ENCODE measurements around the gene RBM27.
A peak's percentile ranks its signal among the peaks of the same experiment; 100 is the strongest.

The RBM27 gene

DNA sequence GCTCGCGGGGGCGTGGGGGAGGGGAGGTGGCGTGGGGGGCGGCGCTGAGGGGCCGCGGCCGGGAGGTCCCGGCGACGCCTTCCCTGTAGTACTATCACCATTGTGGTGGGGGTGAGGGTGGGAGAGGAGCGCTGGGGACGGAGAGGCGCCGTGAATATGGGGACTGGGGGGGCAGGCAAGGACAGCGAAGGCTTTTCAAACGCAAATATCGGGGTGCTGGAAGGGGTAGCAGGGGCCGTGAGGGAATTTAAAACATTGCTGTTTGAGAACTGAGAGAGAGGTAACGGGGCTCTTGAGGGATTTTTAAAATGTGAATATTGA lies 427 bp downstream of the RBM27 start:
- peaks cover 52% of the 10 kb centered on the region for H3K79me2 ChIP-seq (ENCODE audit: insufficient read depth, low read length)
- H3K27me3 ChIP-seq (ENCODE audit: insufficient read depth, low read length, poor library complexity, severe bottlenecking): no peaks in the 10 kb centered on the region
- peak overlapping the region; percentile 78 for H3K4me3 ChIP-seq (ENCODE audit: low read length, poor library complexity, severe bottlenecking)
- peaks cover 39% of the 10 kb centered on the region for H4K20me1 ChIP-seq (ENCODE audit: insufficient read depth, low read length, poor library complexity, severe bottlenecking)
- peak overlapping the region; percentile 82 for H3K9ac ChIP-seq (ENCODE audit: low read depth, low read length, poor library complexity, severe bottlenecking)
- no peaks in the 10 kb centered on the region for H3K36me3 ChIP-seq (ENCODE audit: insufficient read depth, low read length)
- peaks cover 16% of the 10 kb centered on the region for H3K4me1 ChIP-seq (ENCODE audit: insufficient read depth, low read length, poor library complexity, severe bottlenecking)
- no peaks in the 10 kb centered on the region for H3K9me2 ChIP-seq (replicated peaks; ENCODE audit: low read depth, low read length)
- peak overlapping the region; percentile 77 for H2AFZ ChIP-seq (ENCODE audit: low read length)
- no peaks in the 10 kb centered on the region for H3K9me3 ChIP-seq (ENCODE audit: insufficient read depth, low read depth, low read length)
- TF ChIP-seq, protein P1, sequence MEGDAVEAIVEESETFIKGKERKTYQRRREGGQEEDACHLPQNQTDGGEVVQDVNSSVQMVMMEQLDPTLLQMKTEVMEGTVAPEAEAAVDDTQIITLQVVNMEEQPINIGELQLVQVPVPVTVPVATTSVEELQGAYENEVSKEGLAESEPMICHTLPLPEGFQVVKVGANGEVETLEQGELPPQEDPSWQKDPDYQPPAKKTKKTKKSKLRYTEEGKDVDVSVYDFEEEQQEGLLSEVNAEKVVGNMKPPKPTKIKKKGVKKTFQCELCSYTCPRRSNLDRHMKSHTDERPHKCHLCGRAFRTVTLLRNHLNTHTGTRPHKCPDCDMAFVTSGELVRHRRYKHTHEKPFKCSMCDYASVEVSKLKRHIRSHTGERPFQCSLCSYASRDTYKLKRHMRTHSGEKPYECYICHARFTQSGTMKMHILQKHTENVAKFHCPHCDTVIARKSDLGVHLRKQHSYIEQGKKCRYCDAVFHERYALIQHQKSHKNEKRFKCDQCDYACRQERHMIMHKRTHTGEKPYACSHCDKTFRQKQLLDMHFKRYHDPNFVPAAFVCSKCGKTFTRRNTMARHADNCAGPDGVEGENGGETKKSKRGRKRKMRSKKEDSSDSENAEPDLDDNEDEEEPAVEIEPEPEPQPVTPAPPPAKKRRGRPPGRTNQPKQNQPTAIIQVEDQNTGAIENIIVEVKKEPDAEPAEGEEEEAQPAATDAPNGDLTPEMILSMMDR (conservative IDR thresholded peaks at IDR 0.05; ENCODE audit: low read length): no peak
- TF ChIP-seq EZH2phosphoT487 (IDR thresholded peaks at IDR 0.05; ENCODE audit: borderline replicate concordance): no peak
- peak overlapping the region; percentile 95 for H3K4me2 ChIP-seq (ENCODE audit: low read depth, low read length, poor library complexity, severe bottlenecking)
- no peaks in the 10 kb centered on the region for H3F3A ChIP-seq (ENCODE audit: low read depth)

DNA sequence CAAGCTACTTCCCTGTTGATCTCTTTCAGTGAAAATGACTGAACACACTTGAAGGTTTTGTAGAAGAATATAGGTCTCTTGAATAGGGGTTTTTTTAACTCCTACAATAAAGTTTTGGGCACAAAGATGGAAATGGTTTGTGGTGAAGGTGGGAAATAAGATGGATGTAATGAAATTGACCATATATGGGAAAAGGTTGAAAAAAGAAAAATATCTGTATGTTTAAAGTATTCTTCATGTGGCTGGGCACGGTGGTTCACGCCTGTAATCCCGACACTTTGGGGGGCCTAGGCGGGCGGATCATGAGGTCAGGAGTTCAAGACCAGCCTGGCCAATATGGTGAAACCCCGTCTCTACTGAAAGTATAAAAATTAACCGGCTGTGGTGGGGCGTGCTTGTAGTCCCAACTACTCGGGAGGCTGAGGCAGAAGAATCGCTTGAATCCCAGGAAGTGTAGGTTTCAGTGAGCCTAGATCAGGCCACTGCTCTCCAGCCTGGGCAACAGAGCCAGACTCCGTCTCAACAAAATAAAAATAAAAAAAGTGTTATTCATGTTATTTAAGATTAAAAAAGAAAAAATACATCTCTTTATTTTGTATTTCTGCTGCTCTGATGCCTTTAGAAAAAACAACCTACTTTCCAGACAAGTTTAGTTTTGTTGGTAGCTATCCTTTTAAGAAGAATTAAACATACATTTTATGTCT lies 2.2 kb downstream of the RBM27 start:
- Histone ChIP-seq H3K36me3 (ENCODE audit: insufficient read depth, low read length) (no peaks in the 10 kb centered on the region), H3K27me3 (ENCODE audit: insufficient read depth, low read length, poor library complexity, severe bottlenecking) (no peaks in the 10 kb centered on the region), H3K79me2 (ENCODE audit: insufficient read depth, low read length) (peaks cover 70% of the 10 kb centered on the region), H3K4me3 (ENCODE audit: low read length, poor library complexity, severe bottlenecking) (peak overlapping the region; percentile 78), H3K4me1 (ENCODE audit: insufficient read depth, low read length, poor library complexity, severe bottlenecking) (peaks cover 30% of the 10 kb centered on the region), H3K4me2 (ENCODE audit: low read depth, low read length, poor library complexity, severe bottlenecking) (peak overlapping the region; percentile 95), H3K9ac (ENCODE audit: low read depth, low read length, poor library complexity, severe bottlenecking) (peak overlapping the region; percentile 82), H4K20me1 (ENCODE audit: insufficient read depth, low read length, poor library complexity, severe bottlenecking) (peaks cover 56% of the 10 kb centered on the region), H3K9me2 (replicated peaks; ENCODE audit: low read depth, low read length) (no peaks in the 10 kb centered on the region), H2AFZ (ENCODE audit: low read length) (no peak overlapping the region), H3F3A (ENCODE audit: low read depth) (no peaks in the 10 kb centered on the region), H3K9me3 (ENCODE audit: insufficient read depth, low read depth, low read length) (no peaks in the 10 kb centered on the region)
- TF ChIP-seq, protein P1 (conservative IDR thresholded peaks at IDR 0.05; ENCODE audit: low read length): no peak
- TF ChIP-seq EZH2phosphoT487 (IDR thresholded peaks at IDR 0.05; ENCODE audit: borderline replicate concordance): no peak

DNA sequence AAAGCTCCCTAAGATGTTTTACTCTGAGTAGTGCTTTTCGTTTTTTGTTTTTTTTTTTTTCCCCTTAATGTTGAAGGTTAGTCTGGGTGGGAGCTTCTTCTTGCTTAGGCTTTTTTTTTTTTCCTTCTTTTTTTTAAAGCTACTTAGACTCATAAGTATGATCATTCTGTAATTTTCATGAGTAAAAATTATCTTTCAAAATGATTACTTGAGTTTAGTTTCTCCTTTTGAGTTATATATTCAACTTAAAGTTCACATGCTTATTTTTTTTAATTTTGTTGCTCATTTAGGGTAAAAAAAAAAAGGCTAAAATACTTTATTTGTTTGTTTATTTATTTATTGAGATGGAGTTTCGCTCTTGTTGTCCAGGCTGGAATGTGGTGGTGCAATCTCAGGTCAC lies 2.9 kb downstream of the RBM27 start:
- H3F3A ChIP-seq (ENCODE audit: low read depth): no peaks in the 10 kb centered on the region
- H3K36me3 ChIP-seq (ENCODE audit: insufficient read depth, low read length): no peaks in the 10 kb centered on the region
- H3K4me1 ChIP-seq (ENCODE audit: insufficient read depth, low read length, poor library complexity, severe bottlenecking): peaks cover 30% of the 10 kb centered on the region
- H3K9me3 ChIP-seq (ENCODE audit: insufficient read depth, low read depth, low read length): no peaks in the 10 kb centered on the region
- H3K27me3 ChIP-seq (ENCODE audit: insufficient read depth, low read length, poor library complexity, severe bottlenecking): no peaks in the 10 kb centered on the region
- H3K4me3 ChIP-seq (ENCODE audit: low read length, poor library complexity, severe bottlenecking): peak overlapping the region; percentile 78
- peaks cover 76% of the 10 kb centered on the region for H3K79me2 ChIP-seq (ENCODE audit: insufficient read depth, low read length)
- H2AFZ ChIP-seq (ENCODE audit: low read length): no peak overlapping the region
- H4K20me1 ChIP-seq (ENCODE audit: insufficient read depth, low read length, poor library complexity, severe bottlenecking): peaks cover 61% of the 10 kb centered on the region
- TF ChIP-seq, protein P1 (conservative IDR thresholded peaks at IDR 0.05; ENCODE audit: low read length): no peak
- TF ChIP-seq EZH2phosphoT487 (IDR thresholded peaks at IDR 0.05; ENCODE audit: borderline replicate concordance): no peak
- H3K9me2 ChIP-seq (replicated peaks; ENCODE audit: low read depth, low read length): no peaks in the 10 kb centered on the region
- H3K4me2 ChIP-seq (ENCODE audit: low read depth, low read length, poor library complexity, severe bottlenecking): peak overlapping the region; percentile 95
- peak overlapping the region; percentile 82 for H3K9ac ChIP-seq (ENCODE audit: low read depth, low read length, poor library complexity, severe bottlenecking)
